ENCODE data around the gene NUP62. TPM values are rescaled to one million over a fixed set of nuclear protein-coding genes. Genes with fewer than 3 reads are reported as not detected.

Gene NUP62
- total RNA-seq, 1 experiment from 2014 or later, result 85.2 TPM

DNA sequence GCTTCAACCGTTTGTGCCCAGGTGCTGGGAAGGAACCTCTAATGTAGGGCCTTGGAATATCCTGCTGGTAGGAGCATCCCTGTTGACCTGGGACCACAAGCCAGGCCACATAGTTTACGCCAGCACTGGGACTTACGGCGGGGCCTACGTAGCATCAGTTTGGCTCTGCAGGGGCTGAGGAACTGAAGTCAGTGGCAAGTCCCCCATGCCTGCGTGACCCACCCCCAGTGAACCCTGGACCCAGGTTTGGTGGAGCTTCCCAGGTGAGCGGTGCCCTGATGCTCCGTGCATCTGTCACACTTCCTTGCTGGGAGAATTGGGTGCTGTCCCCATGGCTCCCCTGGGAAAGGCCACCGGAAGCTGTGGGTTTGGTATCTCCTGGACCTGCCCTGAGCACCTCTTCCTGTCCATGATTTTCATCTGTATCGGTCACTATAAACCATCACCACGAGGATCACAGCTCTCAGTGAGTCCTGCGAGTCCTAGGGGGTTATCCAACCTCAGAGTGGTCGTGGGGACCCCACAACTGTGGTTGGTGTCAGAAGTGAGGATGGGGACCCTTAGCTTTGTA is 21.7 kb upstream of the NUP62 start (continued):
- TF ChIP-seq, protein P1, sequence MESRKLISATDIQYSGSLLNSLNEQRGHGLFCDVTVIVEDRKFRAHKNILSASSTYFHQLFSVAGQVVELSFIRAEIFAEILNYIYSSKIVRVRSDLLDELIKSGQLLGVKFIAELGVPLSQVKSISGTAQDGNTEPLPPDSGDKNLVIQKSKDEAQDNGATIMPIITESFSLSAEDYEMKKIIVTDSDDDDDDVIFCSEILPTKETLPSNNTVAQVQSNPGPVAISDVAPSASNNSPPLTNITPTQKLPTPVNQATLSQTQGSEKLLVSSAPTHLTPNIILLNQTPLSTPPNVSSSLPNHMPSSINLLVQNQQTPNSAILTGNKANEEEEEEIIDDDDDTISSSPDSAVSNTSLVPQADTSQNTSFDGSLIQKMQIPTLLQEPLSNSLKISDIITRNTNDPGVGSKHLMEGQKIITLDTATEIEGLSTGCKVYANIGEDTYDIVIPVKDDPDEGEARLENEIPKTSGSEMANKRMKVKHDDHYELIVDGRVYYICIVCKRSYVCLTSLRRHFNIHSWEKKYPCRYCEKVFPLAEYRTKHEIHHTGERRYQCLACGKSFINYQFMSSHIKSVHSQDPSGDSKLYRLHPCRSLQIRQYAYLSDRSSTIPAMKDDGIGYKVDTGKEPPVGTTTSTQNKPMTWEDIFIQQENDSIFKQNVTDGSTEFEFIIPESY (IDR thresholded peaks at IDR 0.05; ENCODE audit: extremely low read depth, insufficient replicate concordance, low read length), result no peak
- no peak for TF ChIP-seq ZFX (IDR thresholded peaks at IDR 0.05)
- no peak for TF ChIP-seq EZH2 (IDR thresholded peaks at IDR 0.05)
- TF ChIP-seq ATF3 (IDR thresholded peaks at IDR 0.05), result no peak
- TF ChIP-seq SP1 (IDR thresholded peaks at IDR 0.05; ENCODE audit: low read depth), result no peak
- no peak for TF ChIP-seq SIN3A (IDR thresholded peaks at IDR 0.05; ENCODE audit: low read depth)
- TF ChIP-seq POLR2A (IDR thresholded peaks at IDR 0.05; ENCODE audit: borderline replicate concordance, extremely low read depth, insufficient read depth, insufficient read length), result no peak
- TF ChIP-seq POLR2AphosphoS5 (IDR thresholded peaks at IDR 0.05; ENCODE audit: low read depth, low read length), result no peak

- intact Hi-C loops (cut with micrococcal nuclease), result no loop called here
- RAD21 ChIA-PET (ENCODE audit: low non-redundant PET in 1 of 2, low total read pairs in 2 of 2, uncharacterized antibody in 2 of 2, unreplicated experiment in 2 of 2), result no interaction called here
- no peak for ATAC-seq
- no TSS peak for BruUV-seq (replicated peaks)
- Histone ChIP-seq H3K4me3 (replicated peaks in 1 of 2; ENCODE audit: low read depth in 1 of 2, low read length in 2 of 2) (no peak overlapping the region), H4K20me1 (ENCODE audit: insufficient read depth) (no peaks in the 10 kb centered on the region), H3K9me2 (ENCODE audit: insufficient read depth) (no peaks in the 10 kb centered on the region), H3K9me3 (ENCODE audit: control insufficient read depth in 1 of 2, insufficient read depth in 1 of 2, low read depth in 1 of 2, low read length in 2 of 2) (no peaks in the 10 kb centered on the region), H3K79me2 (ENCODE audit: insufficient read depth, low read length) (no peaks in the 10 kb centered on the region), H3K27me3 (ENCODE audit: insufficient read depth, low read length) (no peaks in the 10 kb centered on the region), H3K4me2 (ENCODE audit: low read length) (no peak overlapping the region), H3K4me1 (ENCODE audit: control insufficient read depth in 1 of 2, insufficient read depth in 2 of 2, low read length in 2 of 2) (no peaks in the 10 kb centered on the region), H3K9ac (ENCODE audit: low read length) (no peak overlapping the region), H3K36me3 (ENCODE audit: control insufficient read depth in 1 of 2, insufficient read depth in 2 of 2, low read length in 2 of 2) (no peaks in the 10 kb centered on the region), H2AFZ (ENCODE audit: low read depth, low read length, poor library complexity, severe bottlenecking) (no peak overlapping the region), H3K27ac (ENCODE audit: low read depth, low read length) (no peak overlapping the region)
- TF ChIP-seq MAX (IDR thresholded peaks at IDR 0.05), result no peak
- TF ChIP-seq, protein P2, sequence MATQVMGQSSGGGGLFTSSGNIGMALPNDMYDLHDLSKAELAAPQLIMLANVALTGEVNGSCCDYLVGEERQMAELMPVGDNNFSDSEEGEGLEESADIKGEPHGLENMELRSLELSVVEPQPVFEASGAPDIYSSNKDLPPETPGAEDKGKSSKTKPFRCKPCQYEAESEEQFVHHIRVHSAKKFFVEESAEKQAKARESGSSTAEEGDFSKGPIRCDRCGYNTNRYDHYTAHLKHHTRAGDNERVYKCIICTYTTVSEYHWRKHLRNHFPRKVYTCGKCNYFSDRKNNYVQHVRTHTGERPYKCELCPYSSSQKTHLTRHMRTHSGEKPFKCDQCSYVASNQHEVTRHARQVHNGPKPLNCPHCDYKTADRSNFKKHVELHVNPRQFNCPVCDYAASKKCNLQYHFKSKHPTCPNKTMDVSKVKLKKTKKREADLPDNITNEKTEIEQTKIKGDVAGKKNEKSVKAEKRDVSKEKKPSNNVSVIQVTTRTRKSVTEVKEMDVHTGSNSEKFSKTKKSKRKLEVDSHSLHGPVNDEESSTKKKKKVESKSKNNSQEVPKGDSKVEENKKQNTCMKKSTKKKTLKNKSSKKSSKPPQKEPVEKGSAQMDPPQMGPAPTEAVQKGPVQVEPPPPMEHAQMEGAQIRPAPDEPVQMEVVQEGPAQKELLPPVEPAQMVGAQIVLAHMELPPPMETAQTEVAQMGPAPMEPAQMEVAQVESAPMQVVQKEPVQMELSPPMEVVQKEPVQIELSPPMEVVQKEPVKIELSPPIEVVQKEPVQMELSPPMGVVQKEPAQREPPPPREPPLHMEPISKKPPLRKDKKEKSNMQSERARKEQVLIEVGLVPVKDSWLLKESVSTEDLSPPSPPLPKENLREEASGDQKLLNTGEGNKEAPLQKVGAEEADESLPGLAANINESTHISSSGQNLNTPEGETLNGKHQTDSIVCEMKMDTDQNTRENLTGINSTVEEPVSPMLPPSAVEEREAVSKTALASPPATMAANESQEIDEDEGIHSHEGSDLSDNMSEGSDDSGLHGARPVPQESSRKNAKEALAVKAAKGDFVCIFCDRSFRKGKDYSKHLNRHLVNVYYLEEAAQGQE (IDR thresholded peaks at IDR 0.05; ENCODE audit: low read depth), result no peak
- TF ChIP-seq ELF1 (IDR thresholded peaks at IDR 0.05; ENCODE audit: borderline replicate concordance, low read depth), result no peak
- TF ChIP-seq TCF7L2 (IDR thresholded peaks at IDR 0.05; ENCODE audit: borderline replicate concordance, extremely low read depth, insufficient read depth, insufficient read length), result no peak
- TF ChIP-seq POLR2AphosphoS5 (IDR thresholded peaks at IDR 0.05; ENCODE audit: low read depth, low read length), result no peak
- no peak for TF ChIP-seq JUND (IDR thresholded peaks at IDR 0.05)
- no peak for TF ChIP-seq RAD21 (IDR thresholded peaks at IDR 0.05; ENCODE audit: low read depth)
- no peak for DNase-seq (ENCODE audit: low read depth, low spot score)
- CTCF ChIA-PET, result no interaction called here
- POLR2A ChIA-PET, result no interaction called here
Observed at GRCh38 chr19:49950590-49950948, 21.3 kb upstream of the NUP62 start.
